Omental fat pad (tissue), 4 donors: Measurements from ENCODE around the gene PIGA. TPM values are rescaled to one million over a fixed set of nuclear protein-coding genes. Genes with fewer than 3 reads are reported as not detected.
"Not testable (repeated sequence)": the region's sequence is repeated elsewhere in the genome, so short reads cannot be mapped to it uniquely, and the experiment has no call there.

ENCODE experiments used
- ATAC-seq: fragments of 150-250 bp; one replicate; pipeline ENCODE4 v1.9.1; 2016; ENCODE audit warnings: mild to moderate bottlenecking, moderate library complexity; ENCODE audit not compliant: low FRiP score
- DNase-seq: peaks from one replicate; pipeline ENCODE4 v3.0.0-alpha.2; 2019; ENCODE audit warnings: low spot score
- total RNA-seq, 4 donors: library from RNA; depleted of rRNA; stranded (reverse); fragments of >200 nt; gene quantifications; one replicate each; pipeline ENCODE4 v1.1.0, GENCODE V29; 2016
- TF ChIP-seq, protein P1 (sequence below), 3 donors: fragments of 450-650 bp; IDR thresholded peaks; one replicate each; pipeline ENCODE4 v1.5.1; 2016 to 2017; ENCODE audit warnings: antibody characterized with exemption in 3 of 3, mild to moderate bottlenecking in 3 of 3, moderate library complexity in 2 of 3

PIGA gene
- total RNA-seq, 4 donors from 2014 or later, result 11.8 to 30.7 (median 15.7) TPM

DNA sequence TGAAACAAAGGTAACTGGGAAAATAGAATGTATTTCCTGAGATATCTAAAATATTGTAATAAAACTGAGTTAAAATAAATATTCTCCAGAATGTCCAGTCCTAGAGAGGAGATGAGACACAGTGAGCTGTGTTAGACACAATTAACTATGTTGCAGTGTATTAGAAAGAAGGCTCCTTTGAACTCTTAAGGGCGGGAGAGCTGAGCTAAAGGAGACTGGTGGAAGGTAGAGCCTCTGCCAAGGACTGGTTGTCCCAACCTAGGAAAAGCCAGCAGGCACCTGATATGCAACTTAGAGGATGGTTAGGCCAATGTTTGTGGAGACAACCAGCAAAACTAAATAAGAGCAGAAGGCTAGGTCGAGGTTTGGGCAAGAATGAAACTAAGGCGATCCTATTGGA lies 24.2 kb downstream of the PIGA start:
- no peak for ATAC-seq
- TF ChIP-seq, protein P1, sequence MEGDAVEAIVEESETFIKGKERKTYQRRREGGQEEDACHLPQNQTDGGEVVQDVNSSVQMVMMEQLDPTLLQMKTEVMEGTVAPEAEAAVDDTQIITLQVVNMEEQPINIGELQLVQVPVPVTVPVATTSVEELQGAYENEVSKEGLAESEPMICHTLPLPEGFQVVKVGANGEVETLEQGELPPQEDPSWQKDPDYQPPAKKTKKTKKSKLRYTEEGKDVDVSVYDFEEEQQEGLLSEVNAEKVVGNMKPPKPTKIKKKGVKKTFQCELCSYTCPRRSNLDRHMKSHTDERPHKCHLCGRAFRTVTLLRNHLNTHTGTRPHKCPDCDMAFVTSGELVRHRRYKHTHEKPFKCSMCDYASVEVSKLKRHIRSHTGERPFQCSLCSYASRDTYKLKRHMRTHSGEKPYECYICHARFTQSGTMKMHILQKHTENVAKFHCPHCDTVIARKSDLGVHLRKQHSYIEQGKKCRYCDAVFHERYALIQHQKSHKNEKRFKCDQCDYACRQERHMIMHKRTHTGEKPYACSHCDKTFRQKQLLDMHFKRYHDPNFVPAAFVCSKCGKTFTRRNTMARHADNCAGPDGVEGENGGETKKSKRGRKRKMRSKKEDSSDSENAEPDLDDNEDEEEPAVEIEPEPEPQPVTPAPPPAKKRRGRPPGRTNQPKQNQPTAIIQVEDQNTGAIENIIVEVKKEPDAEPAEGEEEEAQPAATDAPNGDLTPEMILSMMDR (IDR thresholded peaks at IDR 0.05), result no peak
- no peak for DNase-seq

DNA sequence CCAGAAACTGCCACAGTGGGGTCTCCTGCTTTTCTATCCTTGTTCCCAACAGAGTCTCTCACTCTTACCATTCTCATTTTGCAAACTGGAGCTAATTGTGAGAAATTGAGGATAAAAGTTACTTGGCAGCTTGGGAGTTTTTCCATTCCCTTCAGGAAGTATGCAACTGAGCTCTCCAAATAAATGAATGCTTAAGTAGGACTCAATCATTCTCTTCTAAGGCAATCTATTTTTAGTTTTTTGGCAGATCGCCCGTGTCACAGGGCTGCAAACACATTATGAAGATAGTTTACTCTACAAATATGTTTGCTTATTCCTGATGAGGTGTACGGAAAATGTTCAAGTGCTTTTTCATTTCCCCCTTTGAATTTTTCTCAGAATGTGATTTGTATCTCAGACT lies 25.2 kb downstream of the PIGA start:
- DNase-seq (no peak), ATAC-seq (no peak)
- TF ChIP-seq, protein P1 (IDR thresholded peaks at IDR 0.05), result no peak

DNA sequence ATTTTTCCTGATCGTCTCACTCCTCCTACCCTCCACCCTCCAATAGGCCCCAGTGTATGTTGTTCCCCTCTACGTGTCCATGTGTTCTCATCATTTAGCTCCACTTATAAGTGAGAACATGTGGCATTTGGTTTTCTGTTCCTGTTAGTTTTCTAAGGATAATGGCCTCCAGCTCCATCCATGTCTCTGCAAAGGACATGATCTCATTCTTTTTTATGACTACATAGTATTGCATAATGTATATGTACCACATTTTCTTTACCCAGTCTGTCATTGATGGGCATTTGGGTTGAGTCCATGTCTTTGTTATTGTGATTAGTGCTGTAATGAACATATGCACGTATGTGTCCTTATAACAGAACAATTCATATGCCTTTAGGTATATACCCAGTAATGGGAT lies 29.4 kb downstream of the PIGA start:
- not testable (repeated sequence) for ATAC-seq, DNase-seq

DNA sequence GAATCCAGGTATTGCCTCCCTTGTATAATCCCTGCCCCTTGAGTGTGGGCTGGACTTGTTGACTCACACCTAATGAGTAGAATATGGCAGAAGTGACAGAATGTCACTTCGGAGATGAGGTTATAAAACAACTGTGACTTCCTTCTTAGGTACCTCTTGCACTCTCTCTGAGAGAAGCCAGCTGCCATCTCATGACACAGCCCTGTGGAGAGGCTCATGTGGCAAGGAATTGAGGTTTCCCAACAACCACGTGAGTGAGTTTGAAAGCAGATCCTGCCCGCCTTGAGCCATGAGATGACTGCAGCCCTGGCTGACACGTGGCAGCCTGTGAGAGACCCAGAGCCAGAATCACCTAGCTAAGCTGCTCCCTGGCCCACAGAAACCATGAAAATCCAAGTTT lies 33.4 kb downstream of the PIGA start:
- ATAC-seq (peak; percentile 40), DNase-seq (no peak)
- TF ChIP-seq, protein P1 (IDR thresholded peaks at IDR 0.05), result no peak

DNA sequence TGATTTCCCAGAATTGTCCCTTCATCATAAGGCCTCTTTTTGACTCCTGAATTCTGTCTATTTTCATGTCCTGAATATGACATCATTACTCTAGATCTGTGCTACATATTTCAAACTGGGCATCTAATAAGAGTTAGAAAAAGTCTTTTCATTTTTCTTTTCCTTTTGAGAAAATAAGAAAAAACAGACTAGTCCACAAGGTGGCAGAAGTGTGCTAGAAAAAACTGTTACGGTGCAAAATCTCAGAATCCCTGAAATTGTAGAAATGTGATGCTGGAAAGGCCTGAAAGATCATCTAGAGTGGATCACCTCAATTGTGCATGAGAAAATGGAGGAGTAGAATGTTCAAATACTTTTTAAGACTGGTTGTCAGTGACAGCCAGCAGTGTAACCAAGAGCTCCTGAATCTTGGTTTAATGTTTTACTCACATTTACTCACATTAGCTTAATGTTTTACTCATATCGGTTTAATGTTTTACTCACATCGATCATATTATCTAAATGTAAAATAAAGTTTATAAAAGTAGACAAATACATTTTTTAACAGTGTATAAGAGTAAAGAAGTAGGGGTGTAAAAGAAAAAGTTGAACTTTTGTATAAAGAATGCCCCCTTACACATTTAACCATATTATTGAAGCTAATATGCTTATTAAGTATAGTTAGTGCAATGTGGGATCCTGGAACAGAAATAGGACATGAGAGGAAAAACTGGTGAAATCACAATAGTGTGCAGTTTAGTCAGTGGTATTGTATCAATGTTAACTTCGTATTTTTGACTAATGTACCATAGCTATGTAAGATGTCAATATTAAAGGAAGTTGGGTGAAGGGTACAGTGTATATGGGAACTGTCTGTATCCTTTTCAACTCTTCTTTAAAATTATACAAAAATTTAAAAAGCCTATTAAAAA lies 35.1 kb downstream of the PIGA start:
- no peak for ATAC-seq
- TF ChIP-seq, protein P1 (IDR thresholded peaks at IDR 0.05), result no peak
- DNase-seq, result no peak

DNA sequence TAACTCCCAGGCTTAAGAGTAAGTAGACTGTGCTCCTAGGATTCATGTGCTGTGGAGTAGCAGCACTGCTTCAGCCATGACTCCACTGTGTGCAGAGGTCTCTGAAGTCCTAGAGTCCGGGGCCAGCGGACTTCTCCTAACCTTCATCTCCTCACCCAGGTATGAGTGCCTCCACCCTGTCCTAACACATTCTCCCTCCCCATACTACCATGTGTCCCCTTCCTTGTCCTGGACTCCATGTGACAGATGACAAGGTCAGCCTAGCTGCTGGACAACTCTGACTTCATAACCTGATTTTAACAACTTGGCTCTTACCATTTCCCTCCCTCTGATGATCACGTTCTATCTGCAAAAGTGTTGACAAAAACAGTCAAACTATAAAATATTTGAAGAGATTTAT lies 36.5 kb downstream of the PIGA start:
- ATAC-seq (no peak), DNase-seq (no peak)
- TF ChIP-seq, protein P1 (IDR thresholded peaks at IDR 0.05), result no peak

DNA sequence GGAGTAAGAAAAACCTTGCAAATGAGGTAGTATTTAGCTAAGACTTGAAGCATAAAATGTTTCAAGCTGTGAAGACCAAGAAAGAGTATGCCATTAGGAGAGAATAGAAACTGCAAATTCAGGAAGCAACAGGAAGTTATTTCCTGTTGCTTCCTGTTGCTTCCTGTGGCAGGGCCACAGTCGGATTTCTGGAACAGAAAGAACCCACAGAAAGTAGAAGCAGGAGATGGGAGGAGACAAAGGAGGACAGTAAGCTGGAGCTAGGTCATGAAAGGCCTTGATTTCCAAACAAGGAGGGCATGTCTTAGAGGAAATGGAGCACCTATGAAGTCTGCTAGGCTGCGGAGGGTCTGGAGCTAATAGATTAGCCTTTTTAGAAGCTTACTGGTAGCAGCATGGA lies 37.1 kb downstream of the PIGA start:
- TF ChIP-seq, protein P1 (IDR thresholded peaks at IDR 0.05), result no peak
- ATAC-seq (no peak), DNase-seq (no peak)
